ENCODE results near the gene IFIH1.

- TF ChIP-seq CTCF (IDR thresholded peaks at IDR 0.05 in 8 of 11, conservative IDR thresholded peaks at IDR 0.05 in 3 of 11) (no peak), POLR2A (IDR thresholded peaks at IDR 0.05) (no peak)
Measured at GRCh38 chr2:162233197-162233596, 85.3 kb downstream of the IFIH1 start.
